ENCODE results near the gene TBC1D10A. TPM values are rescaled to one million over a fixed set of nuclear protein-coding genes. Genes with fewer than 3 reads are reported as not detected.

The TBC1D10A gene
- polyA plus RNA-seq, 1 donor (not counting 4 experiments of a cell fraction or from before 2014, with no cell fraction given), result 17.8 TPM

DNA sequence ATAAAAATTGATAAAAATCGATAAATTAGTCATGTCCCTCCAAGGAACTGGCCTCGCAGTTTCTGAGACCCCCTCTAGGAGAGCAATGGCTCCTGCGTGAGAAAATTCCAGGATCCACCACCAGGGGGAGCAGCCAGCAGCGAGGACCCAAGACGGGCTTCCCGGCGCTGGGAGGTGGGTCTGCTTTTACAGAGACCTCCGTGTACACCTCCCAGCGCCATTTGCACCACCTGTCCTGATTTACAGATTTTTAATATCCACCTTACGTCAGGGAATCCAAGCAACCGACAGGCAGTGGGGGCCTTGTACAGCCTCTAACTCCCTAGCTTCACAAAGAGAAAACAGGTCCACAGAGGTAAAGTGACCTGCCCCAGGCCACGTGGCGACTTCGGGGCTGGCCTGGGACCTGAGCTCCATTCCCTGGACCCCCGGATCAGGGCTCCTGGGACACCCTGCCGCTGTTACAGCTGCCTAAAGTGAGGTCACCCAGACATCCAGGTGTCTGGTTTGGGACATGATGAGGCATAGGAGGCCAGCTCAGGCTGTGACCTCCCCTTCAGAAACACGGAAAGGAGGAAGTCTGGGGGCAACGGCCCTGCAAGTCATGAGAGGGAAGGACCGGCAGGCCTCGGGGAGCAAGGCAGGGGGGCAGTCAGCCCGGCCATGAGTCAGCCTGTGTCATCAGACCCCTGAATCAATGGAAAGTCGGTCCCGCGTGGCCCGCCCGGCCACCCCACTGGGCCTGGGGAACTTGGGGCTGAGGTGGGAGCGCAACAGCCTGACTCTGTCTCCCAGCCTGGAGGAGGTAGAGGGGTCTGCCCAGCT lies 63.6 kb downstream of the TBC1D10A start:
- H3K4me1 ChIP-seq (ENCODE audit: control insufficient read depth, extremely low read depth, insufficient read depth, low read length), result peaks cover 22% of the 10 kb centered on the region
- H3K9me3 ChIP-seq (ENCODE audit: control insufficient read depth, low read depth, low read length), result no peaks in the 10 kb centered on the region
- H3K79me2 ChIP-seq (ENCODE audit: control insufficient read depth, insufficient read depth, low read length), result no peaks in the 10 kb centered on the region
- H3K4me3 ChIP-seq (ENCODE audit: control insufficient read depth in 2 of 3, extremely low read depth in 1 of 3, insufficient read depth in 2 of 3, low read depth in 1 of 3, low read length in 3 of 3), result peak overlapping the region in 1 of 3 experiments; percentile 17
- dilution Hi-C loops (cut with MboI; ENCODE audit: extremely low pct_ligation_motif_present, low sequenced_read_pairs), result no loop called here
- FAIRE-seq, result no peak
- TF ChIP-seq EZH2 (IDR thresholded peaks at IDR 0.05; ENCODE audit: low read length), result no peak
- TF ChIP-seq, protein P1, sequence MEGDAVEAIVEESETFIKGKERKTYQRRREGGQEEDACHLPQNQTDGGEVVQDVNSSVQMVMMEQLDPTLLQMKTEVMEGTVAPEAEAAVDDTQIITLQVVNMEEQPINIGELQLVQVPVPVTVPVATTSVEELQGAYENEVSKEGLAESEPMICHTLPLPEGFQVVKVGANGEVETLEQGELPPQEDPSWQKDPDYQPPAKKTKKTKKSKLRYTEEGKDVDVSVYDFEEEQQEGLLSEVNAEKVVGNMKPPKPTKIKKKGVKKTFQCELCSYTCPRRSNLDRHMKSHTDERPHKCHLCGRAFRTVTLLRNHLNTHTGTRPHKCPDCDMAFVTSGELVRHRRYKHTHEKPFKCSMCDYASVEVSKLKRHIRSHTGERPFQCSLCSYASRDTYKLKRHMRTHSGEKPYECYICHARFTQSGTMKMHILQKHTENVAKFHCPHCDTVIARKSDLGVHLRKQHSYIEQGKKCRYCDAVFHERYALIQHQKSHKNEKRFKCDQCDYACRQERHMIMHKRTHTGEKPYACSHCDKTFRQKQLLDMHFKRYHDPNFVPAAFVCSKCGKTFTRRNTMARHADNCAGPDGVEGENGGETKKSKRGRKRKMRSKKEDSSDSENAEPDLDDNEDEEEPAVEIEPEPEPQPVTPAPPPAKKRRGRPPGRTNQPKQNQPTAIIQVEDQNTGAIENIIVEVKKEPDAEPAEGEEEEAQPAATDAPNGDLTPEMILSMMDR (optimal IDR thresholded peaks at IDR 0.05 in 1 of 3, IDR thresholded peaks at IDR 0.05 in 1 of 3, conservative IDR thresholded peaks at IDR 0.05 in 1 of 3; ENCODE audit: extremely low read depth in 1 of 3, insufficient read depth in 2 of 3, low read length in 3 of 3), result peak; percentile 80 to 93 (median 92)
- no peaks in the 10 kb centered on the region for H3K27me3 ChIP-seq (ENCODE audit: control insufficient read depth, extremely low read depth, insufficient read depth, low read length)
- H2AFZ ChIP-seq (ENCODE audit: control insufficient read depth, low read length), result peak overlapping the region; percentile 84
- no peak for DNase-seq (ENCODE audit: low read depth, low spot score)
- no peaks in the 10 kb centered on the region for H3K36me3 ChIP-seq (ENCODE audit: control insufficient read depth in 2 of 2, extremely low read depth in 1 of 2, insufficient read depth in 2 of 2, low read length in 2 of 2)
- H3K9ac ChIP-seq (ENCODE audit: control insufficient read depth, extremely low read depth, insufficient read depth, low read length), result peak overlapping the region; percentile 69
- H3K4me2 ChIP-seq (ENCODE audit: control insufficient read depth, extremely low read depth, insufficient read depth, low read depth, low read length), result peak overlapping the region; percentile 78
- no peaks in the 10 kb centered on the region for H4K20me1 ChIP-seq (ENCODE audit: control insufficient read depth, extremely low read depth, insufficient read depth, low read length)
- peaks cover 2% of the 10 kb centered on the region for H3K9me1 ChIP-seq (ENCODE audit: control insufficient read depth, extremely low read depth, insufficient read depth, low read length)
- peak overlapping the region; percentile 8 for H3K27ac ChIP-seq (ENCODE audit: control insufficient read depth, insufficient read depth, low read length)

DNA sequence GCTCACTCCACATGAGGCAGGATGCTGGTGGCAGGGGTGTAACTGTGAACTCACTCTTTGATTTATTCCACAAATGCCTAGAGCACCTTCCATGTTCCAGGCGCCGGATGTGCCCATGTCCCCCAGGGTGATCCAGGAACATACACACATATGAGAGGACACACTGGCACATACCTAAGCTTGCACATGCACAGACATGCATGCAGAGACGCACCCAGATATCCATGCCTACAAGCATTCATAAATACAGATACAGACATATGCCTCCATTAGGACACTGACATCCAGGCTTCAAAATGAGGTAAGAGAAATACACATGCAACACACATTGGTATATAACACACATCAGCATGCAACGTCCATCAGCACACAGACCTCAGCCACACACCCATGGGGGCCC lies 64.6 kb downstream of the TBC1D10A start:
- TF ChIP-seq EZH2 (IDR thresholded peaks at IDR 0.05; ENCODE audit: low read length), result no peak
- TF ChIP-seq, protein P1 (optimal IDR thresholded peaks at IDR 0.05 in 1 of 3, IDR thresholded peaks at IDR 0.05 in 1 of 3, conservative IDR thresholded peaks at IDR 0.05 in 1 of 3; ENCODE audit: extremely low read depth in 1 of 3, insufficient read depth in 2 of 3, low read length in 3 of 3), result no peak
- Histone ChIP-seq H3K27me3 (ENCODE audit: control insufficient read depth, extremely low read depth, insufficient read depth, low read length) (no peaks in the 10 kb centered on the region), H3K9me3 (ENCODE audit: control insufficient read depth, low read depth, low read length) (no peaks in the 10 kb centered on the region), H2AFZ (ENCODE audit: control insufficient read depth, low read length) (peak overlapping the region; percentile 78), H3K9me1 (ENCODE audit: control insufficient read depth, extremely low read depth, insufficient read depth, low read length) (peaks cover 2% of the 10 kb centered on the region), H3K4me3 (ENCODE audit: control insufficient read depth in 2 of 3, extremely low read depth in 1 of 3, insufficient read depth in 2 of 3, low read depth in 1 of 3, low read length in 3 of 3) (peak overlapping the region in 1 of 3 experiments; percentile 41), H3K27ac (ENCODE audit: control insufficient read depth, insufficient read depth, low read length) (peak overlapping the region; percentile 72), H3K4me1 (ENCODE audit: control insufficient read depth, extremely low read depth, insufficient read depth, low read length) (peaks cover 28% of the 10 kb centered on the region), H3K79me2 (ENCODE audit: control insufficient read depth, insufficient read depth, low read length) (no peaks in the 10 kb centered on the region), H3K4me2 (ENCODE audit: control insufficient read depth, extremely low read depth, insufficient read depth, low read depth, low read length) (peak overlapping the region; percentile 78), H3K36me3 (ENCODE audit: control insufficient read depth in 2 of 2, extremely low read depth in 1 of 2, insufficient read depth in 2 of 2, low read length in 2 of 2) (no peaks in the 10 kb centered on the region), H3K9ac (ENCODE audit: control insufficient read depth, extremely low read depth, insufficient read depth, low read length) (peak overlapping the region; percentile 69), H4K20me1 (ENCODE audit: control insufficient read depth, extremely low read depth, insufficient read depth, low read length) (no peaks in the 10 kb centered on the region)
- DNase-seq (ENCODE audit: low read depth, low spot score), result no peak
- dilution Hi-C loops (cut with MboI; ENCODE audit: extremely low pct_ligation_motif_present, low sequenced_read_pairs), result no loop called here
- peak; percentile 91 for FAIRE-seq

Data from keratinocyte (primary cell).